HEK293 (cell line): ENCODE results near the gene PRDM15.

ENCODE experiments used
- CTCF ChIP-seq: fragments of 450-650 bp; formaldehyde crosslinking; IDR thresholded peaks from 2 replicates; pipeline ENCODE4 v1.5.1; 2016; ENCODE audit warnings: missing biosample characterization, missing genetic modification characterization
- ZBTB44 ChIP-seq: fragments of 450-650 bp; IDR thresholded peaks from 2 replicates; pipeline ENCODE4 v1.5.1; 2018; ENCODE audit warnings: missing biosample characterization, mild to moderate bottlenecking, missing genetic modification characterization
- ZBTB8A ChIP-seq: fragments of 450-650 bp; formaldehyde crosslinking; IDR thresholded peaks from 2 replicates; pipeline ENCODE4 v1.5.1; 2016; ENCODE audit warnings: missing biosample characterization, missing genetic modification characterization
- ZNF121 ChIP-seq: fragments of 450-650 bp; formaldehyde crosslinking; IDR thresholded peaks from 2 replicates; pipeline ENCODE4 v1.5.1; 2016; ENCODE audit warnings: missing biosample characterization, missing genetic modification characterization
- ZNF248 ChIP-seq: fragments of 450-650 bp; formaldehyde crosslinking; IDR thresholded peaks from 2 replicates; pipeline ENCODE4 v1.5.1; 2017; ENCODE audit warnings: missing biosample characterization, missing genetic modification characterization

GRCh38 chr21:41779659-41780058 is 99.5 kb downstream of the PRDM15 start:
- TF ChIP-seq ZBTB8A (no peak), CTCF (tag by site-specific recombination) (no peak), ZNF248 (tag by site-specific recombination) (no peak), ZBTB44 (tag by site-specific recombination) (no peak), ZNF121 (tag by site-specific recombination) (no peak)
